Measurements from ENCODE around the gene REM2. TPM values are rescaled to one million over a fixed set of nuclear protein-coding genes. Genes with fewer than 3 reads are reported as not detected.

REM2 gene
- total RNA-seq, 1 experiment from 2014 or later: 0.18 TPM

DNA sequence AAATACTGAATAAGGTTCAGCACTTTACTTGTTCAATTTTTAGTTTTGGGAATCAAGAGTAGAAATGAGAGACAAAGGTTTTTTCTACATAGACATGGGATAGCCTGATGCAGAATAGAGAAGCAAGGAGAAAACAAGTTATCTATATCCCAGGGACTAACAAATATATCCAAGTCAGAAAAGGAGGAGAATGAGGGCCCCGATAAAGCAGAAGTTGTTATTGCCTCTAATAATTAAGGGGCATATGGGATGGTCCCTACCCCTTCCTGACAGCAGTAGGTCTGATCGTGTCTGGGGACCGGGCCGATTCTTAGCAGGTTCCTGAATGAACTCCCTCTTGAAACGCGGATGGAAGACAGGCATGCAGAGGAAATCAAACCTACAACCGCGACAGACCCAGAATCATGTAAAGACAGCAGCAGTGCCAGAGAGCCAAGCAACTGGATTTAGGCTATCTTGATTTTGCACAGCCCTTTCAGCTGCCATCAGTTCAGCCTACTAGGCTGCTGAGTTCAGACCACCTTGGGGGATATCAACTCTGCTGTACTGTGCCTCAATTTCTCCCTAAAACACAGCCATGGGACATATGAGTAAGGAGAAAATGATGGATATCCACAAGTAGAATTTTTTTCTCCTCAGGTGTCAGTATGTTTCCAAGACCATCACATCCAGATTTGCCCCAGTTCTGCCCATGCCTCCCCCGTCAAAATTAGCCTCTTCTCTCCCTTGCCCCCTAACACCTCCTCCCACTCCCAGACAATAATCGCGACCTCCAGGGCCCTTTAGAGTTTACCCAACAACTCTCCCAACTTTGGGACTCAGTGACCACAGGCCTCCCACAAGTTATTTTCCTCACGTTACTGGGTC lies 45.4 kb downstream of the REM2 start:
- H3K9me3 ChIP-seq (ENCODE audit: low read length): no peaks in the 10 kb centered on the region
- TF ChIP-seq EZH2phosphoT487 (IDR thresholded peaks at IDR 0.05; ENCODE audit: borderline replicate concordance, low read length) (no peak), EZH2 (IDR thresholded peaks at IDR 0.05; ENCODE audit: low read length, unreplicated experiment) (no peak)
- TF ChIP-seq, protein P1, sequence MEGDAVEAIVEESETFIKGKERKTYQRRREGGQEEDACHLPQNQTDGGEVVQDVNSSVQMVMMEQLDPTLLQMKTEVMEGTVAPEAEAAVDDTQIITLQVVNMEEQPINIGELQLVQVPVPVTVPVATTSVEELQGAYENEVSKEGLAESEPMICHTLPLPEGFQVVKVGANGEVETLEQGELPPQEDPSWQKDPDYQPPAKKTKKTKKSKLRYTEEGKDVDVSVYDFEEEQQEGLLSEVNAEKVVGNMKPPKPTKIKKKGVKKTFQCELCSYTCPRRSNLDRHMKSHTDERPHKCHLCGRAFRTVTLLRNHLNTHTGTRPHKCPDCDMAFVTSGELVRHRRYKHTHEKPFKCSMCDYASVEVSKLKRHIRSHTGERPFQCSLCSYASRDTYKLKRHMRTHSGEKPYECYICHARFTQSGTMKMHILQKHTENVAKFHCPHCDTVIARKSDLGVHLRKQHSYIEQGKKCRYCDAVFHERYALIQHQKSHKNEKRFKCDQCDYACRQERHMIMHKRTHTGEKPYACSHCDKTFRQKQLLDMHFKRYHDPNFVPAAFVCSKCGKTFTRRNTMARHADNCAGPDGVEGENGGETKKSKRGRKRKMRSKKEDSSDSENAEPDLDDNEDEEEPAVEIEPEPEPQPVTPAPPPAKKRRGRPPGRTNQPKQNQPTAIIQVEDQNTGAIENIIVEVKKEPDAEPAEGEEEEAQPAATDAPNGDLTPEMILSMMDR (conservative IDR thresholded peaks at IDR 0.05; ENCODE audit: low read depth, low read length): no peak
- peak overlapping the region; percentile 90 for H3K4me3 ChIP-seq (ENCODE audit: low read length)
- intact Hi-C loops (cut with micrococcal nuclease): loop anchor here (1.0 to 5.0 kb wide), 2 partner anchors 9 to 56 kb away; partner anchors contain the start of genes LRP10 and RBM23
- peaks cover 30% of the 10 kb centered on the region for H3K4me1 ChIP-seq (ENCODE audit: insufficient read depth, low read length)
- peak overlapping the region; percentile 54 for H3K27ac ChIP-seq (ENCODE audit: low read length)
- peak overlapping the region; percentile 93 for H3K4me2 ChIP-seq (ENCODE audit: low read length)
- H4K20me1 ChIP-seq (ENCODE audit: low read length): no peaks in the 10 kb centered on the region
- DNase-seq (peak; percentile 19), ATAC-seq (no peak)
- H3K79me2 ChIP-seq (ENCODE audit: low read length): peaks cover 50% of the 10 kb centered on the region
- H3F3A ChIP-seq (ENCODE audit: low read length, unreplicated experiment): no peaks in the 10 kb centered on the region
- no peaks in the 10 kb centered on the region for H3K9me2 ChIP-seq (replicated peaks; ENCODE audit: low read length)
- CTCF ChIA-PET: interaction anchor here (1.2 to 2.1 kb wide), 4 partner anchors 10 to 58 kb away, joined by 11 to 18 read pairs (median 16); partner anchors contain the start of genes AJUBA and HAUS4
- H3K9ac ChIP-seq (ENCODE audit: low read length): peak overlapping the region; percentile 96
- POLR2A ChIA-PET (ENCODE audit: unreplicated experiment): interaction anchor here (1.0 kb wide), 1 partner anchor 9 kb away, joined by 3 read pairs; no protein-coding TSS in a partner anchor
- H3K36me3 ChIP-seq (ENCODE audit: low read depth, low read length): peaks cover 21% of the 10 kb centered on the region
- no peaks in the 10 kb centered on the region for H3K27me3 ChIP-seq (ENCODE audit: low read length)
- BruUV-seq (replicated peaks): TSS peak; percentile 25
- peak overlapping the region; percentile 65 for H2AFZ ChIP-seq (ENCODE audit: low read length)

DNA sequence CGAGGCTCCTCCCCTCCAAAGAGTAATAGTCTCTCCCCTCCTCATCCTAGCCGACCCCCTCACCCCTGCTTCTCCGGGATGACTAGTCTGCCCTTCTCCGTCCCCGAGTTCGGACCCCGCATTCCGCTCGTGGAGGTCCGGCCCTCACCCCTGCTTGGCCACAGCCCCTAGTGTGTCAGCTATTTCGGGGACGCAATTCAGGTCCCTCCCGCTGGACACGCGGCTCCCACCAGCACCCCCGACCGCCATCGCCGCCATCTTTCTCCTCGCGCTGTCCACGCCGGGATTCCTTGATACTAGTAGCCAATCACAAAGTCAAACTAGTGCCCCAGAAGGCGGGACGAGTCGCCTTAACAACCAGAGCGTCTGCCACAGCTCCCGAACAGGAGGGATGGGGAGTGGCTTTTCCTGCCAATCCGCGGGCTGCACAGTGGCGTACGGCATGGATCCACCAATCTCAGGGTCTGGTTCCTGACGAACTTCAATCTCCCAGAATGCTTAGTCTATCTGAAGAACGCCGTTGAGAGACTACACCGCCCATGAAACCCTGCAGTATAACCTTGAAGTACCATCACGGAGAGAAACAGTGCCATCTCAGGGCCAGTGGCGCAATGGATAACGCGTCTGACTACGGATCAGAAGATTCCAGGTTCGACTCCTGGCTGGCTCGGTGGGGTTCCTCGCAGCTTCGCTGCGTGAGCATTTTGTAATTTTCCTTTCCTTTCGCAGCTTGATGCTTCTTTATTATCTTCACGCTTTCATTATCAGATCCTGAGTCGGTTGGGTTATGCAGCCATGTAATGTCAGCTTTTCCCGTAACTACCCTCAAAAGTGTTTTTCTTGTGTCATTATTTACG lies 46.3 kb downstream of the REM2 start, which contains the start of gene PRMT5:
TSS of gene PRMT5 (minus strand) at position 273 of the 857 bp plus-strand sequence. CDS start at position 258, 15 bp downstream.
- Histone ChIP-seq H4K20me1 (ENCODE audit: low read length) (no peaks in the 10 kb centered on the region), H3F3A (ENCODE audit: low read length, unreplicated experiment) (no peaks in the 10 kb centered on the region), H2AFZ (ENCODE audit: low read length) (peak within 1 kb of the TSS; percentile 65), H3K4me3 (ENCODE audit: low read length) (peak within 1 kb of the TSS; percentile 90), H3K9ac (ENCODE audit: low read length) (peak within 1 kb of the TSS; percentile 96), H3K79me2 (ENCODE audit: low read length) (peaks cover 44% of the 10 kb centered on the region), H3K27ac (ENCODE audit: low read length) (peak within 1 kb of the TSS; percentile 54), H3K9me2 (replicated peaks; ENCODE audit: low read length) (no peaks in the 10 kb centered on the region), H3K36me3 (ENCODE audit: low read depth, low read length) (peaks cover 14% of the 10 kb centered on the region), H3K9me3 (ENCODE audit: low read length) (no peaks in the 10 kb centered on the region), H3K4me2 (ENCODE audit: low read length) (peak within 1 kb of the TSS; percentile 93), H3K4me1 (ENCODE audit: insufficient read depth, low read length) (peaks cover 30% of the 10 kb centered on the region), H3K27me3 (ENCODE audit: low read length) (no peaks in the 10 kb centered on the region)
- intact Hi-C loops (cut with micrococcal nuclease): loop anchor here (1.0 to 5.0 kb wide), 2 partner anchors 10 to 57 kb away; partner anchors contain the start of genes LRP10 and RBM23
- ChIA-PET CTCF (interaction anchor here (0.6 to 2.1 kb wide), 5 partner anchors 11 to 540 kb away, joined by 3 to 18 read pairs (median 11); partner anchors contain the start of genes AJUBA, HAUS4, NGDN and RBM23), POLR2A (ENCODE audit: unreplicated experiment) (interaction anchor here (0.6 to 1.0 kb wide), 4 partner anchors 10 to 640 kb away, joined by 3 to 7 read pairs (median 4); no protein-coding TSS in a partner anchor)
- TSS peak; percentile 27 for BruUV-seq (replicated peaks)
- TF ChIP-seq EZH2 (IDR thresholded peaks at IDR 0.05; ENCODE audit: low read length, unreplicated experiment) (no peak), EZH2phosphoT487 (IDR thresholded peaks at IDR 0.05; ENCODE audit: borderline replicate concordance, low read length) (no peak)
- TF ChIP-seq, protein P1 (conservative IDR thresholded peaks at IDR 0.05; ENCODE audit: low read depth, low read length): no peak
- DNase-seq: peak; percentile 99
- peak; percentile 90 for ATAC-seq
